ENCODE data around the gene CGGBP1.

The CGGBP1 gene

GRCh38 chr3:88093266-88093665 is 34.5 kb upstream of the CGGBP1 start:
- H4K20me1 ChIP-seq (ENCODE audit: insufficient read depth, low read length) = no peaks in the 10 kb centered on the region
- H3K9me2 ChIP-seq (replicated peaks; ENCODE audit: insufficient read depth, low read length) = no peaks in the 10 kb centered on the region
- H3K9me3 ChIP-seq (replicated peaks; ENCODE audit: insufficient read depth, low read length) = no peaks in the 10 kb centered on the region
- no peak overlapping the region for H2AFZ ChIP-seq (ENCODE audit: low read length)
- H3K27ac ChIP-seq (ENCODE audit: low read length) = no peak overlapping the region
- no peak for TF ChIP-seq EZH2 (optimal IDR thresholded peaks at IDR 0.05; ENCODE audit: low read depth, low read length)
- TF ChIP-seq CTCF (IDR thresholded peaks at IDR 0.05; ENCODE audit: low read length) = no peak
- TF ChIP-seq EZH2phosphoT487 (IDR thresholded peaks at IDR 0.05; ENCODE audit: low read length) = no peak
- H3K4me1 ChIP-seq (ENCODE audit: low read length) = no peaks in the 10 kb centered on the region
- H3K4me3 ChIP-seq (ENCODE audit: low read length) = no peak overlapping the region
- no peak for DNase-seq
- H3K27me3 ChIP-seq (replicated peaks; ENCODE audit: insufficient read depth, low read length) = no peaks in the 10 kb centered on the region
- H3K79me2 ChIP-seq (ENCODE audit: low read length) = peaks cover 18% of the 10 kb centered on the region; the same call in 1 of the 2 replicates
- peaks cover 6% of the 10 kb centered on the region; the same call in 1 of the 2 replicates for H3K36me3 ChIP-seq (replicated peaks; ENCODE audit: insufficient read depth, low read length)
- no peak overlapping the region for H3K9ac ChIP-seq (ENCODE audit: low read length)
- H3K4me2 ChIP-seq (ENCODE audit: low read depth, low read length) = no peak overlapping the region
- H3F3A ChIP-seq (ENCODE audit: insufficient read depth, low read length) = no peaks in the 10 kb centered on the region

GRCh38 chr3:88092270-88092669 is 33.5 kb upstream of the CGGBP1 start:
- H3K9me2 ChIP-seq (replicated peaks; ENCODE audit: insufficient read depth, low read length) = no peaks in the 10 kb centered on the region
- H3K36me3 ChIP-seq (replicated peaks; ENCODE audit: insufficient read depth, low read length) = peaks cover 14% of the 10 kb centered on the region; the same call in 1 of the 2 replicates
- H3K4me1 ChIP-seq (ENCODE audit: low read length) = no peaks in the 10 kb centered on the region
- no peak overlapping the region for H2AFZ ChIP-seq (ENCODE audit: low read length)
- H3F3A ChIP-seq (ENCODE audit: insufficient read depth, low read length) = no peaks in the 10 kb centered on the region
- no peak for DNase-seq
- no peaks in the 10 kb centered on the region for H3K9me3 ChIP-seq (replicated peaks; ENCODE audit: insufficient read depth, low read length)
- H3K79me2 ChIP-seq (ENCODE audit: low read length) = peaks cover 22% of the 10 kb centered on the region
- no peaks in the 10 kb centered on the region for H4K20me1 ChIP-seq (ENCODE audit: insufficient read depth, low read length)
- H3K4me2 ChIP-seq (ENCODE audit: low read depth, low read length) = no peak overlapping the region
- no peaks in the 10 kb centered on the region for H3K27me3 ChIP-seq (replicated peaks; ENCODE audit: insufficient read depth, low read length)
- no peak overlapping the region for H3K4me3 ChIP-seq (ENCODE audit: low read length)
- H3K9ac ChIP-seq (ENCODE audit: low read length) = no peak overlapping the region
- TF ChIP-seq EZH2phosphoT487 (IDR thresholded peaks at IDR 0.05; ENCODE audit: low read length) (no peak), CTCF (IDR thresholded peaks at IDR 0.05; ENCODE audit: low read length) (no peak), EZH2 (optimal IDR thresholded peaks at IDR 0.05; ENCODE audit: low read depth, low read length) (no peak)
- no peak overlapping the region for H3K27ac ChIP-seq (ENCODE audit: low read length)

GRCh38 chr3:88090681-88091080 is 31.9 kb upstream of the CGGBP1 start:
- DNase-seq = no peak

More at GRCh38 chr3:88090681-88091080, 31.9 kb upstream of the CGGBP1 start:
- Histone ChIP-seq H3K9ac (ENCODE audit: low read length) (no peak overlapping the region), H3F3A (ENCODE audit: insufficient read depth, low read length) (no peaks in the 10 kb centered on the region), H3K79me2 (ENCODE audit: low read length) (peaks cover 19% of the 10 kb centered on the region), H3K4me3 (ENCODE audit: low read length) (no peak overlapping the region), H3K27me3 (replicated peaks; ENCODE audit: insufficient read depth, low read length) (no peaks in the 10 kb centered on the region), H2AFZ (ENCODE audit: low read length) (no peak overlapping the region), H3K9me3 (replicated peaks; ENCODE audit: insufficient read depth, low read length) (no peaks in the 10 kb centered on the region), H3K4me1 (ENCODE audit: low read length) (no peaks in the 10 kb centered on the region), H3K9me2 (replicated peaks; ENCODE audit: insufficient read depth, low read length) (no peaks in the 10 kb centered on the region), H4K20me1 (ENCODE audit: insufficient read depth, low read length) (no peaks in the 10 kb centered on the region), H3K27ac (ENCODE audit: low read length) (no peak overlapping the region), H3K4me2 (ENCODE audit: low read depth, low read length) (no peak overlapping the region), H3K36me3 (replicated peaks; ENCODE audit: insufficient read depth, low read length) (peaks cover 14% of the 10 kb centered on the region; the same call in 1 of the 2 replicates)
- TF ChIP-seq CTCF (IDR thresholded peaks at IDR 0.05; ENCODE audit: low read length) (no peak), EZH2 (optimal IDR thresholded peaks at IDR 0.05; ENCODE audit: low read depth, low read length) (no peak), EZH2phosphoT487 (IDR thresholded peaks at IDR 0.05; ENCODE audit: low read length) (no peak)

All from MM.1S (cell line).